GM23338 (cell line): ENCODE results near the gene CTU1. TPM values are rescaled to one million over a fixed set of nuclear protein-coding genes. Genes with fewer than 3 reads are reported as not detected.

Experiments used
- ATAC-seq: fragments of 200-7000 bp; cut with Tn5 transposase; 3 replicates; pipeline ENCODE4 v1.9.1; 2020
- DNase-seq: peaks from one replicate; pipeline ENCODE4 v3.0.0-alpha.2; 2015; ENCODE audit warnings: low spot score
- H2AFZ ChIP-seq: fragments of 200-600 bp; sonication (generic); 2 replicates; pipeline ENCODE4 v1.8.0; 2016; ENCODE audit warnings: antibody characterized with exemption, mild to moderate bottlenecking, moderate library complexity
- H3F3A ChIP-seq: fragments of 200-600 bp; sonication (generic); replicated peaks from 2 replicates; pipeline ENCODE4 v1.8.0; 2017; ENCODE audit warnings: antibody characterized with exemption, mixed run types, low read depth
- H3K27ac ChIP-seq: fragments of 200-600 bp; sonication (generic); 2 replicates; pipeline ENCODE4 v1.6.1; 2016; ENCODE audit warnings: low read depth
- H3K27me3 ChIP-seq: fragments of 200-600 bp; sonication (generic); 2 replicates; pipeline ENCODE4 v1.8.0; 2016; ENCODE audit warnings: mild to moderate bottlenecking, mixed run types, moderate library complexity; ENCODE audit not compliant: insufficient read depth
- H3K36me3 ChIP-seq: fragments of 200-600 bp; sonication (generic); 2 replicates; pipeline ENCODE4 v1.8.0; 2016; ENCODE audit warnings: mild to moderate bottlenecking; ENCODE audit not compliant: insufficient read depth
- H3K4me1 ChIP-seq: fragments of 200-600 bp; sonication (generic); 2 replicates; pipeline ENCODE4 v1.8.0; 2016; ENCODE audit warnings: mild to moderate bottlenecking, moderate library complexity; ENCODE audit not compliant: insufficient read depth
- H3K4me2 ChIP-seq: fragments of 200-600 bp; sonication (generic); 2 replicates; pipeline ENCODE4 v1.7.1; 2017; ENCODE audit warnings: mixed run types
- H3K4me3 ChIP-seq: fragments of 200-600 bp; sonication (generic); 2 replicates; pipeline ENCODE4 v1.6.1; 2016; ENCODE audit warnings: mixed run types
- H3K79me2 ChIP-seq: fragments of 200-600 bp; sonication (generic); replicated peaks from 2 replicates; pipeline ENCODE4 v1.8.0; 2017; ENCODE audit warnings: mild to moderate bottlenecking; ENCODE audit not compliant: insufficient read depth
- H3K9me2 ChIP-seq: fragments of 200-600 bp; sonication (generic); 2 replicates; pipeline ENCODE4 v1.8.0; 2017; ENCODE audit not compliant: insufficient read depth
- H4K20me1 ChIP-seq: fragments of 200-600 bp; sonication (generic); replicated peaks from 2 replicates; pipeline ENCODE4 v1.8.0; 2017; ENCODE audit warnings: mild to moderate bottlenecking; ENCODE audit not compliant: insufficient read depth
- H3K27ac Mint-ChIP-seq: 2 replicates; pipeline ENCODE4 v1.8.0; 2020; ENCODE audit warnings: inconsistent platforms, mild to moderate bottlenecking, moderate library complexity, mixed read lengths
- H3K27me3 Mint-ChIP-seq: 3 replicates; pipeline ENCODE4 v1.8.0; 2022; ENCODE audit warnings: low read depth, mild to moderate bottlenecking, moderate library complexity, mixed read lengths, inconsistent platforms; ENCODE audit not compliant: insufficient read depth, poor library complexity
- H3K36me3 Mint-ChIP-seq: 3 replicates; pipeline ENCODE4 v1.8.0; 2021; ENCODE audit warnings: low read depth, mild to moderate bottlenecking, inconsistent platforms, moderate library complexity, mixed read lengths
- H3K4me1 Mint-ChIP-seq: 3 replicates; pipeline ENCODE4 v1.8.0; 2020; ENCODE audit warnings: mild to moderate bottlenecking, inconsistent platforms, mixed read lengths
- H3K4me3 Mint-ChIP-seq: 3 replicates; pipeline ENCODE4 v1.8.0; 2021; ENCODE audit warnings: moderate library complexity, mild to moderate bottlenecking, inconsistent platforms, mixed read lengths
- H3K9me3 Mint-ChIP-seq: 3 replicates; pipeline ENCODE4 v1.8.0; 2020; ENCODE audit warnings: moderate library complexity, mild to moderate bottlenecking, inconsistent platforms, mixed read lengths
- CREB1 ChIP-seq: fragments of 250-450 bp; sonication (Bioruptor Pico); IDR thresholded peaks from 2 replicates; pipeline ENCODE4 v1.5.0; 2020; ENCODE audit warnings: low read depth, mild to moderate bottlenecking, moderate library complexity
- EZH2 ChIP-seq: fragments of 200-600 bp; sonication (generic); IDR thresholded peaks from one replicate; pipeline ENCODE4 v1.8.0; 2017; ENCODE audit warnings: antibody characterized with exemption, mild to moderate bottlenecking, low read depth; ENCODE audit not compliant: unreplicated experiment
- EZH2phosphoT487 ChIP-seq: fragments of 200-600 bp; sonication (generic); IDR thresholded peaks from one replicate; pipeline ENCODE4 v1.8.1; 2018; ENCODE audit warnings: antibody characterized with exemption; ENCODE audit not compliant: unreplicated experiment
- JUNB ChIP-seq: IDR thresholded peaks from one replicate; pipeline ENCODE4 v1.6.1; 2016; ENCODE audit warnings: antibody characterized with exemption; ENCODE audit not compliant: unreplicated experiment
- NANOG ChIP-seq: IDR thresholded peaks from 2 replicates; pipeline ENCODE4 v1.6.1; 2016; ENCODE audit warnings: antibody characterized with exemption, borderline replicate concordance
- POLR2AphosphoS5 ChIP-seq: IDR thresholded peaks from 2 replicates; pipeline ENCODE4 v1.6.1; 2016; ENCODE audit warnings: antibody characterized with exemption, low read depth
- STAT1 ChIP-seq: IDR thresholded peaks from one replicate; pipeline ENCODE4 v1.6.1; 2016; ENCODE audit warnings: antibody characterized with exemption; ENCODE audit not compliant: unreplicated experiment
- ZNF114 ChIP-seq: fragments of 250-450 bp; sonication (Bioruptor Pico); IDR thresholded peaks from 2 replicates; pipeline ENCODE4 v1.5.0; 2020; ENCODE audit warnings: mild to moderate bottlenecking, moderate library complexity
- ZNF331 ChIP-seq: fragments of 250-450 bp; sonication (Bioruptor Pico); IDR thresholded peaks from 2 replicates; pipeline ENCODE4 v1.5.0; 2020; ENCODE audit warnings: low read depth, mild to moderate bottlenecking, moderate library complexity
- polyA plus RNA-seq: library from polyadenylated mRNA; unstranded; fragments of >200 nt; fragmentation: Nextera tagmentation; extraction: Ambion mirVana; gene quantifications from 2 replicates; pipeline ENCODE4 v1.2.1, GENCODE V29; 2016
- total RNA-seq: library from RNA; depleted of rRNA; stranded (reverse); fragments of >200 nt; shearing (Covaris generic); gene quantifications from 2 replicates; pipeline ENCODE4 v1.2.3, GENCODE V29; 2014
- TF ChIP-seq, protein P1 (sequence below): IDR thresholded peaks from one replicate; pipeline ENCODE4 v1.6.1; 2018; ENCODE audit warnings: antibody characterized with exemption; ENCODE audit not compliant: unreplicated experiment
- TF ChIP-seq, protein P2 (sequence below), 2 experiments: fragments of 200-600 bp in 1 of 2; sonication (generic) in 1 of 2; conservative IDR thresholded peaks; 2 replicates each; pipeline versions ENCODE4 v1.5.1 to v1.6.1; 2016 to 2017; ENCODE audit warnings: antibody characterized with exemption in 2 of 2, low read depth in 2 of 2, mild to moderate bottlenecking in 2 of 2, moderate library complexity in 1 of 2
- TF ChIP-seq, protein P3 (sequence below): IDR thresholded peaks from 2 replicates; pipeline ENCODE4 v1.6.1; 2016; ENCODE audit warnings: antibody characterized with exemption
- TF ChIP-seq, protein P4 (sequence below): fragments of 250-450 bp; sonication (Bioruptor Pico); IDR thresholded peaks from 2 replicates; pipeline ENCODE4 v1.5.0; 2020; ENCODE audit warnings: mild to moderate bottlenecking, moderate library complexity

The CTU1 gene
- total and polyA plus RNA-seq, 2 experiments from 2014 or later: 3.7 to 18.8 TPM

DNA sequence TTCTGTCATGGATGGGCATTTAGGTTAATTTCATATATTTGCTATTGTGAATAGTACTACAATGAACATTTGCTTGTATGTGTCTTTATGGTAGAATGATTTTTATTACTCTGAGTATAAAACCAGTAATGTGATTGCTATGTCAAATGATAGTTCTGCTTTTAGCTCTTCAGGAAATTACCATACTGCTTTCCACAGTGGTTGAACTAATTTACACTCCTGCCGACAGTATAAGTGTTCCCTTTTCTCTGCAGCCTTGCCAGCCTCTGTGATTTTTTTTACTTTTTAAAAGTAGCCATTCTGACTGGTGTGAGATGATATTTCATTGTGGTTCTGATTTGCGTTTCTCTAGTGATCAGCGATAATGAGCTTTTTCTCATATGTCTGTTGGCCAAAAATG, 40.4 kb upstream of the CTU1 start:
- Histone ChIP-seq H3K27ac (no peak overlapping the region), H2AFZ (no peak overlapping the region), H3F3A (no peaks in the 10 kb centered on the region), H3K79me2 (no peaks in the 10 kb centered on the region), H3K4me2 (no peak overlapping the region), H3K4me1 (no peaks in the 10 kb centered on the region), H4K20me1 (no peaks in the 10 kb centered on the region), H3K9me2 (0 out of 2 replicates have a peak, but pooled peaks cover 10% of the 10 kb centered on the region), H3K4me3 (no peak overlapping the region), H3K27me3 (no peaks in the 10 kb centered on the region), H3K36me3 (no peaks in the 10 kb centered on the region)
- no peak overlapping the region for H3K4me3 Mint-ChIP-seq
- H3K27ac Mint-ChIP-seq: no peak overlapping the region
- no peak for DNase-seq
- H3K36me3 Mint-ChIP-seq: no peaks in the 10 kb centered on the region; the same call in 2 of the 3 replicates
- peaks cover 7% of the 10 kb centered on the region; the same call in 1 of the 3 replicates for H3K9me3 Mint-ChIP-seq
- TF ChIP-seq ZNF331 (CRISPR knock-in tag) (no peak), ZNF114 (no peak), EZH2phosphoT487 (no peak), JUNB (no peak), POLR2AphosphoS5 (no peak), CREB1 (CRISPR knock-in tag) (no peak), NANOG (no peak), STAT1 (no peak), EZH2 (no peak)
- TF ChIP-seq, protein P1, sequence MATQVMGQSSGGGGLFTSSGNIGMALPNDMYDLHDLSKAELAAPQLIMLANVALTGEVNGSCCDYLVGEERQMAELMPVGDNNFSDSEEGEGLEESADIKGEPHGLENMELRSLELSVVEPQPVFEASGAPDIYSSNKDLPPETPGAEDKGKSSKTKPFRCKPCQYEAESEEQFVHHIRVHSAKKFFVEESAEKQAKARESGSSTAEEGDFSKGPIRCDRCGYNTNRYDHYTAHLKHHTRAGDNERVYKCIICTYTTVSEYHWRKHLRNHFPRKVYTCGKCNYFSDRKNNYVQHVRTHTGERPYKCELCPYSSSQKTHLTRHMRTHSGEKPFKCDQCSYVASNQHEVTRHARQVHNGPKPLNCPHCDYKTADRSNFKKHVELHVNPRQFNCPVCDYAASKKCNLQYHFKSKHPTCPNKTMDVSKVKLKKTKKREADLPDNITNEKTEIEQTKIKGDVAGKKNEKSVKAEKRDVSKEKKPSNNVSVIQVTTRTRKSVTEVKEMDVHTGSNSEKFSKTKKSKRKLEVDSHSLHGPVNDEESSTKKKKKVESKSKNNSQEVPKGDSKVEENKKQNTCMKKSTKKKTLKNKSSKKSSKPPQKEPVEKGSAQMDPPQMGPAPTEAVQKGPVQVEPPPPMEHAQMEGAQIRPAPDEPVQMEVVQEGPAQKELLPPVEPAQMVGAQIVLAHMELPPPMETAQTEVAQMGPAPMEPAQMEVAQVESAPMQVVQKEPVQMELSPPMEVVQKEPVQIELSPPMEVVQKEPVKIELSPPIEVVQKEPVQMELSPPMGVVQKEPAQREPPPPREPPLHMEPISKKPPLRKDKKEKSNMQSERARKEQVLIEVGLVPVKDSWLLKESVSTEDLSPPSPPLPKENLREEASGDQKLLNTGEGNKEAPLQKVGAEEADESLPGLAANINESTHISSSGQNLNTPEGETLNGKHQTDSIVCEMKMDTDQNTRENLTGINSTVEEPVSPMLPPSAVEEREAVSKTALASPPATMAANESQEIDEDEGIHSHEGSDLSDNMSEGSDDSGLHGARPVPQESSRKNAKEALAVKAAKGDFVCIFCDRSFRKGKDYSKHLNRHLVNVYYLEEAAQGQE: no peak
- TF ChIP-seq, protein P2, sequence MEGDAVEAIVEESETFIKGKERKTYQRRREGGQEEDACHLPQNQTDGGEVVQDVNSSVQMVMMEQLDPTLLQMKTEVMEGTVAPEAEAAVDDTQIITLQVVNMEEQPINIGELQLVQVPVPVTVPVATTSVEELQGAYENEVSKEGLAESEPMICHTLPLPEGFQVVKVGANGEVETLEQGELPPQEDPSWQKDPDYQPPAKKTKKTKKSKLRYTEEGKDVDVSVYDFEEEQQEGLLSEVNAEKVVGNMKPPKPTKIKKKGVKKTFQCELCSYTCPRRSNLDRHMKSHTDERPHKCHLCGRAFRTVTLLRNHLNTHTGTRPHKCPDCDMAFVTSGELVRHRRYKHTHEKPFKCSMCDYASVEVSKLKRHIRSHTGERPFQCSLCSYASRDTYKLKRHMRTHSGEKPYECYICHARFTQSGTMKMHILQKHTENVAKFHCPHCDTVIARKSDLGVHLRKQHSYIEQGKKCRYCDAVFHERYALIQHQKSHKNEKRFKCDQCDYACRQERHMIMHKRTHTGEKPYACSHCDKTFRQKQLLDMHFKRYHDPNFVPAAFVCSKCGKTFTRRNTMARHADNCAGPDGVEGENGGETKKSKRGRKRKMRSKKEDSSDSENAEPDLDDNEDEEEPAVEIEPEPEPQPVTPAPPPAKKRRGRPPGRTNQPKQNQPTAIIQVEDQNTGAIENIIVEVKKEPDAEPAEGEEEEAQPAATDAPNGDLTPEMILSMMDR (conservative IDR thresholded peaks at IDR 0.05; ENCODE audit: low read depth in 2 of 2): no peak
- TF ChIP-seq, protein P3, sequence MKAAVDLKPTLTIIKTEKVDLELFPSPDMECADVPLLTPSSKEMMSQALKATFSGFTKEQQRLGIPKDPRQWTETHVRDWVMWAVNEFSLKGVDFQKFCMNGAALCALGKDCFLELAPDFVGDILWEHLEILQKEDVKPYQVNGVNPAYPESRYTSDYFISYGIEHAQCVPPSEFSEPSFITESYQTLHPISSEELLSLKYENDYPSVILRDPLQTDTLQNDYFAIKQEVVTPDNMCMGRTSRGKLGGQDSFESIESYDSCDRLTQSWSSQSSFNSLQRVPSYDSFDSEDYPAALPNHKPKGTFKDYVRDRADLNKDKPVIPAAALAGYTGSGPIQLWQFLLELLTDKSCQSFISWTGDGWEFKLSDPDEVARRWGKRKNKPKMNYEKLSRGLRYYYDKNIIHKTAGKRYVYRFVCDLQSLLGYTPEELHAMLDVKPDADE: no peak
- TF ChIP-seq, protein P4, sequence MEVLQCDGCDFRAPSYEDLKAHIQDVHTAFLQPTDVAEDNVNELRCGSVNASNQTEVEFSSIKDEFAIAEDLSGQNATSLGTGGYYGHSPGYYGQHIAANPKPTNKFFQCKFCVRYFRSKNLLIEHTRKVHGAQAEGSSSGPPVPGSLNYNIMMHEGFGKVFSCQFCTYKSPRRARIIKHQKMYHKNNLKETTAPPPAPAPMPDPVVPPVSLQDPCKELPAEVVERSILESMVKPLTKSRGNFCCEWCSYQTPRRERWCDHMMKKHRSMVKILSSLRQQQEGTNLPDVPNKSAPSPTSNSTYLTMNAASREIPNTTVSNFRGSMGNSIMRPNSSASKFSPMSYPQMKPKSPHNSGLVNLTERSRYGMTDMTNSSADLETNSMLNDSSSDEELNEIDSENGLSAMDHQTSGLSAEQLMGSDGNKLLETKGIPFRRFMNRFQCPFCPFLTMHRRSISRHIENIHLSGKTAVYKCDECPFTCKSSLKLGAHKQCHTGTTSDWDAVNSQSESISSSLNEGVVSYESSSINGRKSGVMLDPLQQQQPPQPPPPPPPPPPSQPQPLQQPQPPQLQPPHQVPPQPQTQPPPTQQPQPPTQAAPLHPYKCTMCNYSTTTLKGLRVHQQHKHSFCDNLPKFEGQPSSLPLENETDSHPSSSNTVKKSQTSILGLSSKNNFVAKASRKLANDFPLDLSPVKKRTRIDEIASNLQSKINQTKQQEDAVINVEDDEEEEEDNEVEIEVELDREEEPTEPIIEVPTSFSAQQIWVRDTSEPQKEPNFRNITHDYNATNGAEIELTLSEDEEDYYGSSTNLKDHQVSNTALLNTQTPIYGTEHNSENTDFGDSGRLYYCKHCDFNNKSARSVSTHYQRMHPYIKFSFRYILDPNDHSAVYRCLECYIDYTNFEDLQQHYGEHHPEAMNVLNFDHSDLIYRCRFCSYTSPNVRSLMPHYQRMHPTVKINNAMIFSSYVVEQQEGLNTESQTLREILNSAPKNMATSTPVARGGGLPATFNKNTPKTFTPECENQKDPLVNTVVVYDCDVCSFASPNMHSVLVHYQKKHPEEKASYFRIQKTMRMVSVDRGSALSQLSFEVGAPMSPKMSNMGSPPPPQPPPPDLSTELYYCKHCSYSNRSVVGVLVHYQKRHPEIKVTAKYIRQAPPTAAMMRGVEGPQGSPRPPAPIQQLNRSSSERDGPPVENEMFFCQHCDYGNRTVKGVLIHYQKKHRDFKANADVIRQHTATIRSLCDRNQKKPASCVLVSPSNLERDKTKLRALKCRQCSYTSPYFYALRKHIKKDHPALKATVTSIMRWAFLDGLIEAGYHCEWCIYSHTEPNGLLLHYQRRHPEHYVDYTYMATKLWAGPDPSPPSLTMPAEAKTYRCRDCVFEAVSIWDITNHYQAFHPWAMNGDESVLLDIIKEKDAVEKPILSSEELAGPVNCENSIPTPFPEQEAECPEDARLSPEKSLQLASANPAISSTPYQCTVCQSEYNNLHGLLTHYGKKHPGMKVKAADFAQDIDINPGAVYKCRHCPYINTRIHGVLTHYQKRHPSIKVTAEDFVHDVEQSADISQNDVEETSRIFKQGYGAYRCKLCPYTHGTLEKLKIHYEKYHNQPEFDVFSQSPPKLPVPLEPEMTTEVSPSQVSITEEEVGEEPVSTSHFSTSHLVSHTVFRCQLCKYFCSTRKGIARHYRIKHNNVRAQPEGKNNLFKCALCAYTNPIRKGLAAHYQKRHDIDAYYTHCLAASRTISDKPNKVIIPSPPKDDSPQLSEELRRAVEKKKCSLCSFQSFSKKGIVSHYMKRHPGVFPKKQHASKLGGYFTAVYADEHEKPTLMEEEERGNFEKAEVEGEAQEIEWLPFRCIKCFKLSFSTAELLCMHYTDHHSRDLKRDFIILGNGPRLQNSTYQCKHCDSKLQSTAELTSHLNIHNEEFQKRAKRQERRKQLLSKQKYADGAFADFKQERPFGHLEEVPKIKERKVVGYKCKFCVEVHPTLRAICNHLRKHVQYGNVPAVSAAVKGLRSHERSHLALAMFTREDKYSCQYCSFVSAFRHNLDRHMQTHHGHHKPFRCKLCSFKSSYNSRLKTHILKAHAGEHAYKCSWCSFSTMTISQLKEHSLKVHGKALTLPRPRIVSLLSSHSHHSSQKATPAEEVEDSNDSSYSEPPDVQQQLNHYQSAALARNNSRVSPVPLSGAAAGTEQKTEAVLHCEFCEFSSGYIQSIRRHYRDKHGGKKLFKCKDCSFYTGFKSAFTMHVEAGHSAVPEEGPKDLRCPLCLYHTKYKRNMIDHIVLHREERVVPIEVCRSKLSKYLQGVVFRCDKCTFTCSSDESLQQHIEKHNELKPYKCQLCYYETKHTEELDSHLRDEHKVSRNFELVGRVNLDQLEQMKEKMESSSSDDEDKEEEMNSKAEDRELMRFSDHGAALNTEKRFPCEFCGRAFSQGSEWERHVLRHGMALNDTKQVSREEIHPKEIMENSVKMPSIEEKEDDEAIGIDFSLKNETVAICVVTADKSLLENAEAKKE: no peak
- H3K4me1 Mint-ChIP-seq: no peaks in the 10 kb centered on the region; the same call in 2 of the 3 replicates
- H3K27me3 Mint-ChIP-seq: peaks cover 12% of the 10 kb centered on the region
- no peak for ATAC-seq
